SKM-1 treated with dmso at 0.1 percent for 144 hours (cell line): ENCODE results near the gene MYO1D.
"Not testable (repeated sequence)": the region's sequence is repeated elsewhere in the genome, so short reads cannot be mapped to it uniquely, and the experiment has no call there.

ENCODE experiments used
- DNase-seq: peaks from one replicate; lab custom pipeline; 2025; ENCODE audit not compliant: unreplicated experiment; lab: John Stamatoyannopoulos, UW

MYO1D gene

DNA sequence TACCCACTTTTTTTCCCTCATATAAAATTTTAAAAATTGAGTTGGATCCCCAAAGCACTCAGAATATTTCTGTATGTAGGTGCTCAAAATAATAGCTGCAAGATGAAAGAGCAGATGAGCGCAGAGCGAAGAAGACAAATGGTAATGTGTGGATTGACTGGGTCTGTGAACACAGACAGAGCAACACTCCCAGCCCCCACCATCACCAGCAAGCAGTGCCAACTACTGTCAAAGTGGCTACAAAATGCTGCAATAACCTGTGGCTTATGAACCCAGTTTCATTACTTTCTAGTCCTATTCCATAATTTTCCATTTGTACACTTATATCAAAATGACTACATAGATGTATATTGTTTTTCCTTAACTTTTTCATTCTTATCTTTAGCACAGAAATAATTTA lies 137.2 kb downstream of the MYO1D start:
- no peak for DNase-seq

GRCh38 chr17:32739151-32739550 lies 137.8 kb downstream of the MYO1D start:
- not testable (repeated sequence) for DNase-seq

- no peak for DNase-seq
These were observed 143.5 kb downstream of the MYO1D start for GRCh38 chr17:32733401-32733800.

- no peak for DNase-seq
These were observed 144.0 kb downstream of the MYO1D start for GRCh38 chr17:32732900-32733299.

DNA sequence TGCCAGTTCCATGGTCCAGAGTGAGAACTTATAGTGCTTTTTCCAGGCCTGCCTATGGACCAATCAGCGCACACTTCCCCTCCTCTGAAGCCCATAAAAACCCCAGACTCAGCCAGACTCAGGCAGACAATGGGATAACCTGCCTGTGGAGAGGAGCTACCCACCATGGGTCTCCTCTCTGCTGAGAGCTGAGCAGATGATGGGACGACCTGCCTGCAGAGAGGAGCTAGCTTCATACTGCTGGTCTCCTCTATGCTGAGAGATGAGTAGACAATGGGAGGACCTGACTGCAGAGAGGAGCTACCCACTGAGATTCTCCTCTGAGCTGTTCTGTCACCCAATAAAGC lies 144.7 kb downstream of the MYO1D start:
- no peak for DNase-seq

DNA sequence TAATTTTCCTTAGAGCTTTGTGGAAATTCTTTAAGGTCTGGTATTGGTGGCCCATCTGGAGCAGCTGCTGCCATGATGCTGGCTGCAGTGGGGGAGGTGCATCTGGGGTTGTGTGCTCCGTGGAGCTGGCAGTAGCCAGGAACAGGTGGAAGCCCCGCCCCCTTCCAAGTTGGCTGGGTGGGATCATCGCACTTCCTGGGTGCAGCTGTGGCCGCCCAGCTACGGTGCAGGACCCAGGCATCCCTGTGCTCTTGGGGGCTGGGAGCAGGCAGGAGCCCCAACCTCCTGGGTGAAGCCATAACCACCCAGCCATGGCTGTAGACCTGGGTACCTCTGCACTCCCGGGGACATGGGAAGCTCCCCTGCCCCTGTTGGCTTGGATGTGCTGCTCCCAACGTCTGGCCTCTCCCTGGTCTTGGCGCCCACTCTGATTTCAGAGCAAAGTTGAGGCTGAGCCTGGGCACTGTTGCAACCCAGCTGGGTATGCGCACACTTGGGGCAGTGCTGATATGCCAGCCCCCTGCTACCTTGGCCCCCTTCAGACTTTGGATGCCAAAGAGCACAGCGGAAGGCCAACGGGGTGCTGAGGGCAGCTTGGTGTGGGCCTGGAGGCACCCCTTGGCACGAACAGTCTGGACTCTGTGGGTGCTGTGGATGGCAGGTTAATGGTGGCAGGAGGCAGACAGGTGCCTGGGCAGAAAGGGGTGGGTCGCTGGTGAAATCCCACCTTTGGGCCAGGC lies 145.2 kb downstream of the MYO1D start:
- no peak for DNase-seq

GRCh38 chr17:32727681-32728080 lies 149.2 kb downstream of the MYO1D start:
- DNase-seq: no peak

- no peak for DNase-seq
These were observed 151.2 kb downstream of the MYO1D start for GRCh38 chr17:32725697-32726096.

- DNase-seq: no peak
These were observed 153.5 kb downstream of the MYO1D start for GRCh38 chr17:32723310-32723955.

DNA sequence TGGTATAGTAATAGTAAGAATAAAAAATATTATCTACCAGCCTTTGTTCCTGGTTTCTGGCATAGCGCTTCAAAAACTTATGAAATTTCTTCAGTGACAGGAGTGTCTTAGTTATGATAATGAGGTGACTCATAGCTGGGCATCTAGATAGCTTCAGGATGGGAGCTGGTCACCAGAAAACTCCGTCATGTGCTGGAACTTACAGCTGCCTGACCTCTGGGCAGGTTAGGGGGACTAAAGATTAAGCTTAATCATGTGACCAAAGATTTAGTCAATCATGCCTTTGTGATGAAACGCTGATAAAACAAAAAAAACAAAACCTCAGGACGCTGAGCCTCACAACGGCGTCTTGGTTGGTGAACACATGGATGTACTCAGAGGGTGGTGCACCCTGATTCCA lies 154.2 kb downstream of the MYO1D start:
- no peak for DNase-seq

GRCh38 chr17:32720671-32721070 lies 156.3 kb downstream of the MYO1D start:
- DNase-seq: no peak

GRCh38 chr17:32719689-32720088 lies 157.2 kb downstream of the MYO1D start:
- DNase-seq: no peak

DNA sequence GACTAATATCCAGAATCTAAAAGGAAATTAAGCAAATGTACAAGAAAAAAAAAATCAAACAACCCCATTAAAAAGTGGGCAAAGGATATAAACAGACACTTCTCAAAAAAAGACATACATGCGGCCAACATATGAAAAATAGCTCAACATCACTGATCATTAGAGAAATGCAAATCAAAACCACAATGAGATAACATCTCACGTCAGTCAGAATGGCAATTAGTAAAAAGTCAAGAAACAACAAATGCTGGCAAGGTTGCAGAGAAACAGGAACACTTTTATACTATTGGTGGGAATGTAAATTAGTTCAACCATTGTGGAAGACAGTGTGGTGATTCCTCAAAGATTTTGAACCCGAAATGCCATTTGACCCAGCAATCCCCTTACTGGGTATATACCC lies 162.0 kb downstream of the MYO1D start:
- not testable (repeated sequence) for DNase-seq

- DNase-seq: not testable (repeated sequence)
These were observed 162.7 kb downstream of the MYO1D start for GRCh38 chr17:32714206-32714605.

- no peak for DNase-seq
These were observed 163.8 kb downstream of the MYO1D start for GRCh38 chr17:32713081-32713480.

GRCh38 chr17:32709562-32709961 lies 167.4 kb downstream of the MYO1D start:
- DNase-seq: no peak

- DNase-seq: no peak
These were observed 175.1 kb downstream of the MYO1D start for GRCh38 chr17:32701871-32702270.

- no peak for DNase-seq
These were observed 177.7 kb downstream of the MYO1D start for GRCh38 chr17:32699247-32699646.

GRCh38 chr17:32697728-32698625 lies 178.9 kb downstream of the MYO1D start:
- no peak for DNase-seq

DNA sequence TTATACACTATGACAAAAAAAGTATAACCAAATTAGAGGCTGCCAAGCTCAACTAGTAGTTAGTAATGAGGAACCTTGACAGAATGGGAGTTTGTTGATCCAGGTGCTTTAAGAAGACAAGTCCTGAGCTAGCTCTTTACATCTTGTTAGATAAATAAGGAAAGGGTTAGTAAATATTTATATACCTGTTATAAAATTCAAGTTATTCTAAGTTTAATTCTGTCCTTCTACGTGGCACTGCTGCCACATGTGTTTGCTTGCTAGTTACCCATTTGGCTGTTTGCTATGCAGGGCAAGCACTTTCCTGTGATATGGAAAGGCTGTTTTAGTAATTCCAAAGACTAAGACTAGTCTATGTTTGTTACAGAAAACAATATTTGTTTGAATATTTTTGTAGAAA lies 180.5 kb downstream of the MYO1D start:
- DNase-seq: no peak

DNA sequence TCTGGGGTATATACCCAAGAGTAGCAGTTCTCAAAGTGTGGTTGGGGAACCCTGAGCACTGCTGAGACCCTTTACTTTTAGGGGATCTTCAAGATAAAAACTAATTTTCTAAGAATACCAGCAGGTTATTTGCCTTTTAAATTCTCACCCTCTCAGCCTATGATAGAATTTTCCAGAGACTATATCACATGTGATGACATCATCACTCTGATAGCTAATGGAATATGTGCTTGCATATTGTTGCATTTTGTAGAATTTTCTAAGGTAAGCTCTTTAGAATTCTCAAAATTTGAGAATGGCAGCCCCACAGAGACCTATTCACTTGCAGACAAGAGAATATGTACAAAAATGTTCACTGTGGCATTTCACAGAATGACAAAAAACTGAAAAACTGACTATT lies 181.1 kb downstream of the MYO1D start:
- no peak for DNase-seq
